Ascending aorta (tissue), 2 donors: ENCODE measurements around the gene ZSWIM1. TPM values are rescaled to one million over a fixed set of nuclear protein-coding genes. Genes with fewer than 3 reads are reported as not detected.

ENCODE experiments used
- DNase-seq, 2 donors: peaks; one replicate each; pipeline ENCODE4 v3.0.0-alpha.2; 2019; ENCODE audit warnings: low spot score in 2 of 2
- H3K27ac ChIP-seq, 2 donors: fragments of 200-600 bp; sonication (generic); one replicate each; pipeline ENCODE4 v1.5.1; 2016 to 2017; ENCODE audit warnings: mild to moderate bottlenecking in 1 of 2
- H3K27me3 ChIP-seq: fragments of 200-600 bp; sonication (generic); one replicate; pipeline ENCODE4 v1.5.1; 2017
- H3K36me3 ChIP-seq, 2 donors: fragments of 200-600 bp; sonication (generic); one replicate each; pipeline ENCODE4 v1.5.1; 2016
- H3K4me1 ChIP-seq, 2 donors: fragments of 200-600 bp; sonication (generic); one replicate each; pipeline ENCODE4 v1.5.1; 2016 to 2017; ENCODE audit warnings: mild to moderate bottlenecking in 1 of 2
- H3K4me3 ChIP-seq, 2 donors: fragments of 200-600 bp; sonication (generic); one replicate each; pipeline ENCODE4 v1.5.1; 2016 to 2017; ENCODE audit warnings: mild to moderate bottlenecking in 1 of 2
- H3K9me3 ChIP-seq, 2 donors: fragments of 200-600 bp; sonication (generic); one replicate each; pipeline ENCODE4 v1.5.1; 2016
- CTCF ChIP-seq, 3 experiments: fragments of 200-600 bp in 2 of 3; fragments of 450-650 bp in 1 of 3; sonication (generic) in 2 of 3; IDR thresholded peaks; one replicate each; pipeline ENCODE4 v1.5.1; 2016 to 2019; ENCODE audit warnings: antibody characterized with exemption in 3 of 3, mild to moderate bottlenecking in 1 of 3, moderate library complexity in 1 of 3
- intact Hi-C: fragments of 100-400 bp; cut with DNase I; formaldehyde crosslinking; loops from one replicate; pipeline ENCODE4 v1.15.1; 2023
- total RNA-seq: library from RNA; depleted of rRNA; stranded (reverse); fragments of >200 nt; gene quantifications from one replicate; pipeline ENCODE4 v1.1.0, GENCODE V29; 2016

The ZSWIM1 gene
- total RNA-seq, 1 donor from 2014 or later: 3.5 TPM

GRCh38 chr20:45883100-45883469, 2.1 kb downstream of the ZSWIM1 start:
- H3K27ac ChIP-seq: no peak overlapping the region
- H3K4me1 ChIP-seq: peaks cover 0 to 14% of the 10 kb centered on the region in 2 donors
- no peak for DNase-seq
- H3K27me3 ChIP-seq: no peaks in the 10 kb centered on the region
- no peak for TF ChIP-seq CTCF (IDR thresholded peaks at IDR 0.05)
- H3K4me3 ChIP-seq: no peak overlapping the region
- no peaks in the 10 kb centered on the region for H3K9me3 ChIP-seq
- intact Hi-C loops: loop anchor here (5.0 kb wide), 1 partner anchor 71 kb away; the partner anchor contains the start of gene UBE2C
- peaks cover 14 to 52% of the 10 kb centered on the region in 2 donors for H3K36me3 ChIP-seq

GRCh38 chr20:45886590-45887345, 5.7 kb downstream of the ZSWIM1 start:
- no peaks in the 10 kb centered on the region for H3K27me3 ChIP-seq
- no peak for TF ChIP-seq CTCF (IDR thresholded peaks at IDR 0.05)
- H3K9me3 ChIP-seq: no peaks in the 10 kb centered on the region
- H3K4me1 ChIP-seq: peaks cover 6 to 9% of the 10 kb centered on the region in 2 donors
- H3K27ac ChIP-seq: no peak overlapping the region
- no peak for DNase-seq
- H3K4me3 ChIP-seq: no peak overlapping the region
- peaks cover 13 to 44% of the 10 kb centered on the region in 2 donors for H3K36me3 ChIP-seq
- intact Hi-C loops: no loop called here

- Histone ChIP-seq H3K36me3 (peaks cover 13 to 44% of the 10 kb centered on the region in 2 donors), H3K27ac (no peak within 1 kb of the TSS), H3K4me1 (peaks cover 8 to 12% of the 10 kb centered on the region in 2 donors), H3K27me3 (no peaks in the 10 kb centered on the region), H3K4me3 (no peak within 1 kb of the TSS), H3K9me3 (no peaks in the 10 kb centered on the region)
- no peak for TF ChIP-seq CTCF (IDR thresholded peaks at IDR 0.05)
- no peak for DNase-seq
- intact Hi-C loops: no loop called here
Measured at GRCh38 chr20:45887346-45887715, 6.3 kb downstream of the ZSWIM1 start, which contains the start of gene SPATA25. Gene SPATA25, minus strand, starts transcription at chr20:45887622. Its CDS starts 32 bp downstream, at chr20:45887590.

GRCh38 chr20:45888681-45889080, 7.7 kb downstream of the ZSWIM1 start:
- no peak for TF ChIP-seq CTCF (IDR thresholded peaks at IDR 0.05)
- H3K36me3 ChIP-seq: peaks cover 1 to 38% of the 10 kb centered on the region in 2 donors
- H3K27ac ChIP-seq: no peak overlapping the region
- peaks cover 8 to 12% of the 10 kb centered on the region in 2 donors for H3K4me1 ChIP-seq
- H3K9me3 ChIP-seq: no peaks in the 10 kb centered on the region
- no peaks in the 10 kb centered on the region for H3K27me3 ChIP-seq
- intact Hi-C loops: no loop called here
- no peak overlapping the region for H3K4me3 ChIP-seq
- DNase-seq: no peak

- DNase-seq: peak in 1 of 2 donors; percentile 89
- H3K27me3 ChIP-seq: no peaks in the 10 kb centered on the region
- intact Hi-C loops: loop anchor here (2.0 kb wide), 2 partner anchors 34 to 56 kb away; partner anchors contain the start of genes ACOT8 and ZSWIM3
- H3K4me1 ChIP-seq: peaks cover 8 to 12% of the 10 kb centered on the region in 2 donors
- H3K9me3 ChIP-seq: no peaks in the 10 kb centered on the region
- peaks cover 12 to 38% of the 10 kb centered on the region in 2 donors for H3K36me3 ChIP-seq
- TF ChIP-seq CTCF (IDR thresholded peaks at IDR 0.05): peak; percentile 35 to 76 (median 55)
- peak overlapping the region; percentile 68 to 71 for H3K27ac ChIP-seq
- H3K4me3 ChIP-seq: peak overlapping the region; percentile 71 to 87
Measured at GRCh38 chr20:45890077-45890984, 9.3 kb downstream of the ZSWIM1 start.
